Skin of body (tissue), 3 donors: ENCODE measurements around the gene WIF1. TPM values are rescaled to one million over a fixed set of nuclear protein-coding genes. Genes with fewer than 3 reads are reported as not detected.

Experiments used
- DNase-seq: peaks from one replicate; lab custom pipeline; 2025; lab: John Stamatoyannopoulos, UW
- small RNA-seq: library from RNA; depleted of rRNA; stranded (forward); fragments of <200 nt; gene quantifications from one replicate; pipeline ENCODE3, GENCODE V24; 2014; ENCODE audit warnings: low replicate concordance
- total RNA-seq: library from RNA; depleted of rRNA; stranded (reverse); fragments of >200 nt; gene quantifications from one replicate; pipeline ENCODE4 v1.2.3, GENCODE V29; 2014

Gene WIF1
- total RNA-seq, 1 donor from 2014 or later = 17.3 TPM

DNA sequence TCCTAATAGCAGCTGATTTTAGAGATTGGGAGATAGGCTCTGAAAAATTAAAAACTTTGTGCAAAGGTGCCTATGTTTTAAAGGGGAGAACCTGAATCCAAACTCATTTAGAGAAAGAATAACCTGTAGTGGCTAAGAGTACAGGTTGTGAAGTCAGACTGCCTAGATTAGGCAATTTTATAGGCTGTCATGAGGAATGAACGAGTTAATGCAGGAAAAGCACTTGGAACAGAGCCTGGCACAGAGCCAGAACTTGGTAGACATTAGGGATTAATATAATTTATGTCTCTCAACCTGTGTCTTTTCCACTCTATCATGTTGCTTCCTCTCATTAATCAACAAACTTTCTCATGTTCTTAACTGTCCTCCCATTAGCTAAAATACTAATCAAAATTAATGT lies 98.1 kb downstream of the WIF1 start:
- no peak for DNase-seq

DNA sequence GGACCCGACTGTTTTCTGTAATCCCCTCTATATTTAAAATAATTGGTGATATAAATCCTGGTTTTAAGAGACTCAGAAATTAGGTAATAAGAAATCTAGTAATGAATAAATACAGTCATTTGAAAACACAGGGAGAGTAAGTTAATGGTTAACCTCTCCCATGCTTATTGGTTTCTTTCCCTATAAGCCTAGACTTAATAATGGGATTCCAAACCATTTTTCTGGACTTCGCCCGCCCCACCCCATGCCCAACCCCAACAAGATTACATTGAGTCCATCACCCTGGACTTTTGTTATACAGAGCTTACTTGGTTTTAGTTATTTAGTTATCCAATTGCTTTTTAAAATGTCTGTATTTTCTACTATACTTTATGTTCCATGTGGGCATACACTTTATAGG lies 98.7 kb downstream of the WIF1 start:
- DNase-seq = no peak

GRCh38 chr12:65019696-65020234 lies 101.3 kb downstream of the WIF1 start:
- no peak for DNase-seq

DNA sequence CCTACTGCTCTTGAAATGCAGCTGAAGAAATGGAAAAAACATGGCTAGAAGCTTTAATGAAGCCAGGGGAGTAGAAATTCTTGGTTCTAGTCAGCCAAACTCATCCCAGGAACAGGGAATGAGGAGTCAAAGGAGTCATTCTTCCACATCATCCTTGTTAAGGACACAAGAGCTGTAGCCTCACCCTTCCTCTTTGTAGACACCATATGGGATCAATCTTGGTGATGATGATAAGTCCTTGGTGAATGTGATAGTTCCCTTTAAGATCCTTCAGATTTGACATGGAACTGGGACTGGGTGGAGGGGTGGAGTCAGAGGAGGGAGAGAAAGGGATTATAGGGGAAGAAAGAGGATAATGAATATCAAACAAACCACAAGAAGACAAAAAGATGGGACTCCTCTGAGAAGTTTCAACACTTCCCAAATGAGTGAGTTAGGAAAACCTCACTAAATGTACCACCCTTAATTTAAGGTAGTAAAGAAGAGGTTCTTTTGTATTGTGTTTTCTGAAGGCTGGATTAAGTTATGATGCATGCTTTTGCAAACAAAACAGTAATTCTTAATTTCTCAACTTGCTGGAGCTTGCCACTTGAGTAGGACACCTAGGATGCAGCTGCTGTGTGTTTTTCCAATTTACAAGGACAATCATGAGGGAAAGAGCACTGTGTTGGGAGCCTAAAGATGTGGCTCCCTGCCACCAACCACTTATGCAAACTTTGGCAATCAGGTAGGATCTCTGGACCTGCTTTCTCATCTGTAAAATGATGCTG lies 104.0 kb downstream of the WIF1 start:
- DNase-seq = no peak

- DNase-seq = no peak
Observed at GRCh38 chr12:65015850-65016249, 105.3 kb downstream of the WIF1 start.

DNA sequence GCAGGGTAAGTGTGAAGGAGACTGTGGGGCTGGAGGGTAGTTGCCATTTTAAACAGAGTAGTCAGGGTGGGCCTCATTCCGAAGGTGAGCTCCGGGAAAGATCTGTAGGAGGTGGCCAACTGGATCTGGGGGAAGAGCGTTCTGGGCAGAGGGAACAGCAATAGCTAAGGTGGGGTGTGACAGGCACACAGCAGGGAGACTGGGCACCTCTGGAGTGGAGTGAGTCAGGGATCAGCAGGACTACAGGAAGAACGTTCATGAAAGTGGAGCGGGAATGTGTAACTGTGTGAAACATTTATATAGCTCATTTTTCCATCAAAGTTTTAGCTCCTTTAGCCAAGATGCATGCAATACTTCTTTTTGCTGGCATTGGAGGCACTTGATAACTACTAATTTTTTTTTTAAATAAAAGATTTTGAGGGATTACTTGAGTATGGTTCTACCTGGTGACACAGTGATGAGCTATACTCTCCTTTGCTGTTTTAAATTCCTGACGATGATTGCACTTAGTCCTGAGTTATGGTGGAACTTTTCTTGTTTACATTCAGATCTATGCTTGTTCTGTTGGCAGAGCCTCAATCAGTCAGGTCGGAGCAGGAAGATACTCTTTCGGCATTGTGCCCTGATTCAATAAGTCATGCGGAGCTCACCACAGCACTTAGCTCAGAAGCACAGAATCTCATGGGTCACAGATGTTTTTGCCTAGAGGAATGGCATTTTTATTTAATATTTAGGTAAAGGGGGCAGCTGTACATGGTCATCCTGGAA lies 106.4 kb downstream of the WIF1 start:
- DNase-seq = no peak

GRCh38 chr12:65010437-65010836 lies 110.7 kb downstream of the WIF1 start:
- no peak for DNase-seq

- DNase-seq = no peak
Observed at GRCh38 chr12:65005716-65006115, 115.4 kb downstream of the WIF1 start.

- DNase-seq = no peak
Observed at GRCh38 chr12:65004270-65004669, 116.8 kb downstream of the WIF1 start.

Small RNA genes within 50 kb of the gene (small RNA-seq; reads per million reads assigned to genes)
- not detected for gene RNU6-166P

Other genes with a start within 250 kb of the WIF1 start
- 37.9 TPM for gene LEMD3, start 48.3 kb upstream of the WIF1 start, total RNA-seq
- gene MSRB3, start 157.4 kb upstream of the WIF1 start, total RNA-seq = 23.8 TPM